ENCODE results near the gene WWOX. TPM values are rescaled to one million over a fixed set of nuclear protein-coding genes. Genes with fewer than 3 reads are reported as not detected.

WWOX gene
- total and polyA plus RNA-seq, 2 of the 8 experiments (the other 6 are each of a cell fraction or from before 2014, with no cell fraction given): 5.4 to 16.7 TPM

GRCh38 chr16:79011282-79011681 is 911.8 kb downstream of the WWOX start:
- Histone ChIP-seq H3K14ac (ENCODE audit: insufficient read length) (no peak overlapping the region), H3K56ac (replicated peaks; ENCODE audit: insufficient read length, low read depth, low read length) (no peak overlapping the region), H3K36me3 (ENCODE audit: control insufficient read depth in 2 of 4, insufficient read depth in 4 of 4, low read length in 3 of 4) (no peaks in the 10 kb centered on the region), H2BK15ac (ENCODE audit: low read length) (no peak overlapping the region), H3K27ac (ENCODE audit: low read depth, low read length) (no peak overlapping the region), H2BK120ac (replicated peaks; ENCODE audit: low read depth, low read length) (no peak overlapping the region), H3K23ac (ENCODE audit: insufficient read length) (no peak overlapping the region), H2BK5ac (ENCODE audit: low read depth, low read length) (no peak overlapping the region), H3K27me3 (replicated peaks in 1 of 4; ENCODE audit: control insufficient read depth in 3 of 4, extremely low read depth in 1 of 4, insufficient read depth in 3 of 4, low read length in 3 of 4) (0 out of 7 replicates have a peak, but pooled peaks cover 0 to 2% (median 0%) of the 10 kb centered on the region in 4 experiments), H3K4me2 (ENCODE audit: insufficient read depth in 1 of 2, low read depth in 2 of 2, low read length in 2 of 2) (no peak overlapping the region), H4K20me1 (replicated peaks in 1 of 2; ENCODE audit: control insufficient read depth in 1 of 2, insufficient read depth in 2 of 2, low read length in 2 of 2) (no peaks in the 10 kb centered on the region), H3K9me3 (ENCODE audit: insufficient read depth in 2 of 2, low read depth in 1 of 2, low read length in 1 of 2) (no peaks in the 10 kb centered on the region), H2AFZ (ENCODE audit: low read length) (no peak overlapping the region), H3K18ac (ENCODE audit: extremely low read depth, low read length) (no peak overlapping the region), H4K8ac (ENCODE audit: extremely low read depth, insufficient read depth, low read length) (no peak overlapping the region), H3K4me1 (replicated peaks in 1 of 4; ENCODE audit: control insufficient read depth in 3 of 4, insufficient read depth in 4 of 4, low read length in 3 of 4) (0 out of 7 replicates have a peak, but pooled peaks cover 0 to 4% (median 0%) of the 10 kb centered on the region in 4 experiments), H2BK12ac (ENCODE audit: low read depth, low read length) (no peak overlapping the region), H3K23me2 (ENCODE audit: low read depth, low read length) (no peaks in the 10 kb centered on the region), H3K79me2 (ENCODE audit: control insufficient read depth in 1 of 2, insufficient read depth in 2 of 2, low read length in 2 of 2) (no peaks in the 10 kb centered on the region), H3K4ac (replicated peaks; ENCODE audit: insufficient read length, low read depth, low read length) (no peak overlapping the region), H4K5ac (ENCODE audit: insufficient read length, low read depth, low read length) (no peak overlapping the region), H2BK20ac (ENCODE audit: low read length) (no peak overlapping the region), H3K79me1 (ENCODE audit: low read depth, low read length) (no peaks in the 10 kb centered on the region), H2AK5ac (ENCODE audit: low read depth, low read length) (no peak overlapping the region), H3K4me3 (ENCODE audit: extremely low read depth in 1 of 4, insufficient read depth in 2 of 4, low read depth in 3 of 4, low read length in 4 of 4) (no peak overlapping the region), H4K91ac (replicated peaks; ENCODE audit: insufficient read length, low read length) (no peak overlapping the region), H3K9ac (replicated peaks in 1 of 4; ENCODE audit: extremely low read depth in 1 of 4, low read depth in 3 of 4, low read length in 3 of 4) (no peak overlapping the region)
- FAIRE-seq: no peak
- 97% methylated on average over 3 of the region's 3 CpGs; no CpG with 5 or more reads in 1 of the 2 experiments for WGBS, 2 experiments (ENCODE audit: extremely low coverage in 1 of 2, insufficient coverage in 1 of 2, insufficient read length in 1 of 2, insufficient replicate concordance in 2 of 2, low coverage in 1 of 2, low lambda C conversion rate in 2 of 2, missing lambda C conversion rate in 1 of 2)
- POLR2A ChIA-PET (ENCODE audit: partially characterized antibody): no interaction called here
- TF ChIP-seq SUZ12 (IDR thresholded peaks at IDR 0.05; ENCODE audit: low read length) (no peak), CTCF (IDR thresholded peaks at IDR 0.05; ENCODE audit: control extremely low read depth in 1 of 3, insufficient read depth in 1 of 3, low read depth in 1 of 3, low read length in 3 of 3) (no peak), GTF2F1 (IDR thresholded peaks at IDR 0.05; ENCODE audit: borderline replicate concordance, low read depth, low read length) (no peak), POLR2A (IDR thresholded peaks at IDR 0.05; ENCODE audit: control extremely low read depth in 1 of 2, low read depth in 2 of 2, low read length in 2 of 2) (no peak), CEBPB (IDR thresholded peaks at IDR 0.05; ENCODE audit: low read depth, low read length) (no peak), USF2 (IDR thresholded peaks at IDR 0.05; ENCODE audit: low read length) (no peak)
- CTCF ChIA-PET (ENCODE audit: partially characterized antibody): no interaction called here
- DNase-seq (ENCODE audit: low read depth in 1 of 2, low spot score in 2 of 2): no peak

Data from H1 (cell line).